ENCODE data around the gene MAML2. TPM values are rescaled to one million over a fixed set of nuclear protein-coding genes. Genes with fewer than 3 reads are reported as not detected.

MAML2 gene
- total RNA-seq, 1 donor from 2014 or later: 3.8 TPM

DNA sequence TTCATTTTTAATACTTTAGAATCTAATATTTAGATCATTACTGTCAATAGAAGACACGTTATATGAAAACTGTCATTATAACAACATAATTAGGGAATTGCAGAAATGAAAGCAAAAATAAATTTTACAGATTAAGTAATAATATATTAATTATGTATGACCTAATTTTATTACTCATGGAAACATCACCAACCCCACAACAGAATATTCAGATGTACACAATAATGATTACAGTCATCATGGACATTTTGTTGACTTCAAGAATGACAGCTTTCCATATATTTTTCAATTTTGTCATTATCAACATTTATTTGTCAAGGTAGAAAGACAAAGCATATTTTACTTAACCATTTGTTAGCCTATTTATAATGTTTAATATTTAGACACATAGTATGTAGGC is 119.9 kb downstream of the MAML2 start:
- no peaks in the 10 kb centered on the region for H3K27me3 ChIP-seq
- no peaks in the 10 kb centered on the region for H3F3A ChIP-seq (ENCODE audit: low read depth)
- TF ChIP-seq EZH2phosphoT487 (IDR thresholded peaks at IDR 0.05): no peak
- TF ChIP-seq, protein P1, sequence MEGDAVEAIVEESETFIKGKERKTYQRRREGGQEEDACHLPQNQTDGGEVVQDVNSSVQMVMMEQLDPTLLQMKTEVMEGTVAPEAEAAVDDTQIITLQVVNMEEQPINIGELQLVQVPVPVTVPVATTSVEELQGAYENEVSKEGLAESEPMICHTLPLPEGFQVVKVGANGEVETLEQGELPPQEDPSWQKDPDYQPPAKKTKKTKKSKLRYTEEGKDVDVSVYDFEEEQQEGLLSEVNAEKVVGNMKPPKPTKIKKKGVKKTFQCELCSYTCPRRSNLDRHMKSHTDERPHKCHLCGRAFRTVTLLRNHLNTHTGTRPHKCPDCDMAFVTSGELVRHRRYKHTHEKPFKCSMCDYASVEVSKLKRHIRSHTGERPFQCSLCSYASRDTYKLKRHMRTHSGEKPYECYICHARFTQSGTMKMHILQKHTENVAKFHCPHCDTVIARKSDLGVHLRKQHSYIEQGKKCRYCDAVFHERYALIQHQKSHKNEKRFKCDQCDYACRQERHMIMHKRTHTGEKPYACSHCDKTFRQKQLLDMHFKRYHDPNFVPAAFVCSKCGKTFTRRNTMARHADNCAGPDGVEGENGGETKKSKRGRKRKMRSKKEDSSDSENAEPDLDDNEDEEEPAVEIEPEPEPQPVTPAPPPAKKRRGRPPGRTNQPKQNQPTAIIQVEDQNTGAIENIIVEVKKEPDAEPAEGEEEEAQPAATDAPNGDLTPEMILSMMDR (IDR thresholded peaks at IDR 0.05): no peak
- TF ChIP-seq EZH2 (IDR thresholded peaks at IDR 0.05): no peak
- H3K4me3 ChIP-seq: no peak overlapping the region
- H3K36me3 ChIP-seq: no peaks in the 10 kb centered on the region
- H2AFZ ChIP-seq (replicated peaks): no peak overlapping the region
- no peaks in the 10 kb centered on the region for H3K9me3 ChIP-seq (ENCODE audit: low read depth)
- Mint-ChIP-seq H3K4me1 (peaks cover 30% of the 10 kb centered on the region), H3K27ac (no peak overlapping the region), H3K36me3 (no peaks in the 10 kb centered on the region), H3K9me3 (no peaks in the 10 kb centered on the region), H3K4me3 (no peak overlapping the region), H3K27me3 (ENCODE audit: insufficient read depth, low read depth) (no peaks in the 10 kb centered on the region)
- H4K20me1 ChIP-seq (ENCODE audit: low read depth): no peaks in the 10 kb centered on the region
- no peak overlapping the region for H3K27ac ChIP-seq
- H3K9ac ChIP-seq: no peak overlapping the region
- H3K79me2 ChIP-seq (ENCODE audit: low read depth): no peaks in the 10 kb centered on the region
- no peak for DNase-seq (ENCODE audit: low spot score)
- no peak overlapping the region for H3K4me2 ChIP-seq
- peaks cover 6% of the 10 kb centered on the region for H3K4me1 ChIP-seq

DNA sequence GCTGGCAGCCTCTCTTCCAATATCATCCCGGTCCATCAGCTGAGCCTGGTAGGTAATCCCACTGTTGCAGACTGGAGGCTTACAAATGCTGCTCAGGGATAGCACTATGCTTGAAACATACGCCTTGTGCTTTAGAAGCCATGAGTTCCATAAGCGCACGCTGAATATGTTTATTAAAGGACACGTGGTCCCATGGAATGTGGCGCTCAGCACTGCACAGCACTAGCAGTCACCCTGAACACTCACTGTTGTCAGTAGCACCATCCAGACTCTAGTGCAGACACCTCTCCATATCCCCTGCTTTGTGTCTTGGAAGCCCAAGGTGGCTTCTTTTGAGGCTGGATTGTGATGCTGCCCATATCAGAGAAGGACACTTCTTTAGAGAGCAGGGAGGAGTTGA is 120.9 kb downstream of the MAML2 start:
- Mint-ChIP-seq H3K27ac (no peak overlapping the region), H3K27me3 (ENCODE audit: insufficient read depth, low read depth) (no peaks in the 10 kb centered on the region), H3K4me3 (no peak overlapping the region), H3K36me3 (no peaks in the 10 kb centered on the region), H3K4me1 (peaks cover 38% of the 10 kb centered on the region), H3K9me3 (no peaks in the 10 kb centered on the region)
- Histone ChIP-seq H3K27me3 (no peaks in the 10 kb centered on the region), H4K20me1 (ENCODE audit: low read depth) (no peaks in the 10 kb centered on the region), H3F3A (ENCODE audit: low read depth) (no peaks in the 10 kb centered on the region), H3K9me3 (ENCODE audit: low read depth) (no peaks in the 10 kb centered on the region), H3K4me1 (peaks cover 6% of the 10 kb centered on the region), H3K4me3 (no peak overlapping the region), H3K9ac (no peak overlapping the region), H3K79me2 (ENCODE audit: low read depth) (no peaks in the 10 kb centered on the region), H3K27ac (no peak overlapping the region), H3K36me3 (no peaks in the 10 kb centered on the region), H2AFZ (replicated peaks) (no peak overlapping the region), H3K4me2 (no peak overlapping the region)
- DNase-seq (ENCODE audit: low spot score): no peak
- TF ChIP-seq EZH2 (IDR thresholded peaks at IDR 0.05) (no peak), EZH2phosphoT487 (IDR thresholded peaks at IDR 0.05) (no peak)
- TF ChIP-seq, protein P1 (IDR thresholded peaks at IDR 0.05): no peak

DNA sequence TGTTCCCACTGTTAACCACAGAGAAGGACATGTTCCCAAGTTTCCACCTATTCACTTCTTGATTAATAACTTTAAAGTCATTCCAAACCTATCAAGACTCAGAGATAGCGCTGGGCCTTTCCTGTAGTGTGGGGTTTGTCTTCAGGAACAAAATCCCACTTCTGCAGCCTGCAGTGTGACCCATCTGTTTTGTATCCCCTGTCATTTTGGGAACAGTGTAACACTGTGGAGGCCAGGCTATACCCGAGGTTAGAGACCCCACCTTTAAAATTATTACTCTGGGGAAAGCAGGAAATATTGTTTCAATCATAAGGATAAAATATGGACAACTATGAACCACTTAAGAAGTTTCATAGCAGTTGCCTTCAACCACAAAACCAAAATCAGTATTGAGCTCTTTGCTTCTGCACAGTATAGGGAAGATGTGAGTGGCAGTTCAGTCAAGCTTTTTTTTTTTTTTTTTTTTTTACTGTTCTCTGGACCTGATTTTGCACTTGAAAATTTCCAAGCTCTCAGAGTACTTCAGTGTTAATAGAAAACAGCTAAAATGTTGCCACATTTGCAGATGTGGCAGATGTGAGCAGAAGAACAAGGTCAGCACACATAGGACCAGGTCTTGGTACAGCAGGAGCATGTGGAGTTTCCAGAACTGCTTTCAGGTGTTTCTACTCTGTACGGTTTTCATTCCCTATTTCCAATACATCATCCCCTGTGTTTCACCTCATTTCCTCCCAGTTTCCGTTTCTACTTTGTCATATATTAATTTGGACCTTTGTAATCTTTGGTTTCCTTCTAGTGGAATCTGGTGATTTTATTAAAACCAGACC is 121.5 kb downstream of the MAML2 start:
- no peaks in the 10 kb centered on the region for H3K79me2 ChIP-seq (ENCODE audit: low read depth)
- no peaks in the 10 kb centered on the region for H3K27me3 Mint-ChIP-seq (ENCODE audit: insufficient read depth, low read depth)
- TF ChIP-seq EZH2 (IDR thresholded peaks at IDR 0.05) (no peak), EZH2phosphoT487 (IDR thresholded peaks at IDR 0.05) (no peak)
- TF ChIP-seq, protein P1 (IDR thresholded peaks at IDR 0.05): no peak
- no peak overlapping the region for H3K9ac ChIP-seq
- H3K4me1 Mint-ChIP-seq: peaks cover 43% of the 10 kb centered on the region
- no peaks in the 10 kb centered on the region for H3K9me3 ChIP-seq (ENCODE audit: low read depth)
- H3K4me2 ChIP-seq: no peak overlapping the region
- H3K36me3 ChIP-seq: no peaks in the 10 kb centered on the region
- no peaks in the 10 kb centered on the region for H3K9me3 Mint-ChIP-seq
- no peaks in the 10 kb centered on the region for H4K20me1 ChIP-seq (ENCODE audit: low read depth)
- no peaks in the 10 kb centered on the region for H3F3A ChIP-seq (ENCODE audit: low read depth)
- no peak overlapping the region for H3K27ac Mint-ChIP-seq
- H3K4me1 ChIP-seq: peaks cover 6% of the 10 kb centered on the region
- H2AFZ ChIP-seq (replicated peaks): no peak overlapping the region
- H3K4me3 ChIP-seq: no peak overlapping the region
- no peak for DNase-seq (ENCODE audit: low spot score)
- no peak overlapping the region for H3K4me3 Mint-ChIP-seq
- H3K27ac ChIP-seq: no peak overlapping the region
- H3K27me3 ChIP-seq: no peaks in the 10 kb centered on the region
- no peaks in the 10 kb centered on the region for H3K36me3 Mint-ChIP-seq

All from neural progenitor cell (in vitro differentiated cells).